Lower lobe of right lung (tissue), 2 donors: ENCODE data around the gene EYA2. TPM values are rescaled to one million over a fixed set of nuclear protein-coding genes. Genes with fewer than 3 reads are reported as not detected.

ENCODE experiments used
- ATAC-seq, 2 donors: fragments of 200-7000 bp; cut with Tn5 transposase; one replicate each; pipeline ENCODE4 v1.9.1; 2020 to 2022; ENCODE audit warnings: mild to moderate bottlenecking in 2 of 2, moderate library complexity in 2 of 2
- DNase-seq: peaks from one replicate; pipeline ENCODE4 v3.0.0-alpha.2; 2020
- H3K27ac ChIP-seq: fragments of 200-600 bp; one replicate; pipeline ENCODE4 v1.8.0; 2022
- H3K27me3 ChIP-seq: fragments of 200-600 bp; one replicate; pipeline ENCODE4 v1.8.0; 2022; ENCODE audit warnings: low read depth
- H3K36me3 ChIP-seq: fragments of 200-600 bp; one replicate; pipeline ENCODE4 v1.8.0; 2022; ENCODE audit warnings: mild to moderate bottlenecking
- H3K4me1 ChIP-seq: fragments of 200-600 bp; one replicate; pipeline ENCODE4 v1.8.0; 2022
- H3K4me3 ChIP-seq: fragments of 200-600 bp; one replicate; pipeline ENCODE4 v1.8.0; 2022; ENCODE audit warnings: mild to moderate bottlenecking
- H3K9me3 ChIP-seq: fragments of 200-600 bp; one replicate; pipeline ENCODE4 v1.8.0; 2022
- intact Hi-C: fragments of 100-400 bp; cut with DNase I; formaldehyde crosslinking; loops from one replicate; pipeline ENCODE4 v1.11.0; 2022
- total RNA-seq: library from RNA; stranded (reverse); fragmentation: NEBNext Ultra II Directional; extraction: Animal tissue kit (Norgen Biotek cat#: 25700); gene quantifications from one replicate; pipeline ENCODE4 v1.2.1, GENCODE V29; 2021
- TF ChIP-seq, protein P1 (sequence below): fragments of 200-600 bp; IDR thresholded peaks from one replicate; pipeline ENCODE4 v1.8.0; 2022; ENCODE audit warnings: antibody characterized with exemption, mild to moderate bottlenecking
- donor health status: DM: no; HTN: yes; CAD: no; lungs with severe emphysema.

EYA2 gene
- total RNA-seq, 1 donor from 2014 or later = 3.5 TPM

- intact Hi-C loops = no loop called here
- Histone ChIP-seq H3K27me3 (no peaks in the 10 kb centered on the region), H3K9me3 (no peaks in the 10 kb centered on the region), H3K36me3 (no peaks in the 10 kb centered on the region), H3K4me3 (no peak overlapping the region), H3K4me1 (no peaks in the 10 kb centered on the region), H3K27ac (no peak overlapping the region)
- ATAC-seq (peak in 1 of 2 donors; percentile 55), DNase-seq (no peak)
- TF ChIP-seq, protein P1, sequence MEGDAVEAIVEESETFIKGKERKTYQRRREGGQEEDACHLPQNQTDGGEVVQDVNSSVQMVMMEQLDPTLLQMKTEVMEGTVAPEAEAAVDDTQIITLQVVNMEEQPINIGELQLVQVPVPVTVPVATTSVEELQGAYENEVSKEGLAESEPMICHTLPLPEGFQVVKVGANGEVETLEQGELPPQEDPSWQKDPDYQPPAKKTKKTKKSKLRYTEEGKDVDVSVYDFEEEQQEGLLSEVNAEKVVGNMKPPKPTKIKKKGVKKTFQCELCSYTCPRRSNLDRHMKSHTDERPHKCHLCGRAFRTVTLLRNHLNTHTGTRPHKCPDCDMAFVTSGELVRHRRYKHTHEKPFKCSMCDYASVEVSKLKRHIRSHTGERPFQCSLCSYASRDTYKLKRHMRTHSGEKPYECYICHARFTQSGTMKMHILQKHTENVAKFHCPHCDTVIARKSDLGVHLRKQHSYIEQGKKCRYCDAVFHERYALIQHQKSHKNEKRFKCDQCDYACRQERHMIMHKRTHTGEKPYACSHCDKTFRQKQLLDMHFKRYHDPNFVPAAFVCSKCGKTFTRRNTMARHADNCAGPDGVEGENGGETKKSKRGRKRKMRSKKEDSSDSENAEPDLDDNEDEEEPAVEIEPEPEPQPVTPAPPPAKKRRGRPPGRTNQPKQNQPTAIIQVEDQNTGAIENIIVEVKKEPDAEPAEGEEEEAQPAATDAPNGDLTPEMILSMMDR = no peak
Measured at GRCh38 chr20:47133809-47134456, 239.3 kb downstream of the EYA2 start.

GRCh38 chr20:47136782-47137181 lies 242.1 kb downstream of the EYA2 start:
- no peaks in the 10 kb centered on the region for H3K27me3 ChIP-seq
- intact Hi-C loops = no loop called here
- TF ChIP-seq, protein P1 = no peak
- H3K4me1 ChIP-seq = no peaks in the 10 kb centered on the region
- no peak overlapping the region for H3K27ac ChIP-seq
- DNase-seq (no peak), ATAC-seq (no peak)
- no peaks in the 10 kb centered on the region for H3K36me3 ChIP-seq
- H3K9me3 ChIP-seq = peaks cover 4% of the 10 kb centered on the region
- H3K4me3 ChIP-seq = no peak overlapping the region

DNA sequence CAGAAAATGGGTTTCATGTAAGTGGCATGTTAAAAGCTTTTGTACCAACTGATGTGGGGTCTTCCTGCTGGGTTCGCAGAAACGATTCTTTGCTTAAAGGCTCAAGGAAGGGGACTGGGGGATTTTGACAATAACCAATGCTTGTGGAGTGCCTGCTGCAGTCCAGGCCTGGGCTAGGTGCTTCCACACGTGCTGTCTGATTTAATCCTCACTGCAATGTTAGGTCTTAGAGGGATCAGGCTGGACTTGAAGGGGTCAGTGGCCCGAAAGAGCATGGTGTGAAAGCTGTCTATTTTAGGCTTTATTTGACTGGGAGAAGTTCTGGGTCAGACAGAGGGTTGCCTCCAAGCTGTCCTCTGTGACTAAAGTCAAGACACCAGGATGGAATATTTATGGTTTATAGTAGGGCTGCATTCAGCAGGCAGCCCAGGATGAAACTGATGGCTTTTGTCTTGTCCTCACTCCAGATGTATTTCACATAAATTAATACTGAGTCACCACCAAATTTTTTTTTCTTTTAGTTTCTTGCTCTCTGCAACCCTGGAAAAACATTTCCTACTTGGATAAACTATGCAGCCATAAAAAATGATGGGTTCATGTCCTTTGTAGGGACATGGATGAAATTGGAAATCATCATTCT lies 242.7 kb downstream of the EYA2 start:
- Histone ChIP-seq H3K27ac (no peak overlapping the region), H3K9me3 (peaks cover 4% of the 10 kb centered on the region), H3K27me3 (no peaks in the 10 kb centered on the region), H3K4me1 (no peaks in the 10 kb centered on the region), H3K4me3 (no peak overlapping the region), H3K36me3 (no peaks in the 10 kb centered on the region)
- ATAC-seq (no peak), DNase-seq (no peak)
- TF ChIP-seq, protein P1 = no peak
- intact Hi-C loops = no loop called here

GRCh38 chr20:47139934-47140535 lies 245.4 kb downstream of the EYA2 start:
- H3K27ac ChIP-seq = no peak overlapping the region
- no peak for DNase-seq
- peak in 1 of 2 donors; percentile 19 for ATAC-seq

GRCh38 chr20:47141350-47141921 lies 246.8 kb downstream of the EYA2 start:
- Histone ChIP-seq H3K36me3 (no peaks in the 10 kb centered on the region), H3K4me1 (no peaks in the 10 kb centered on the region), H3K9me3 (peaks cover 4% of the 10 kb centered on the region), H3K27me3 (no peaks in the 10 kb centered on the region), H3K27ac (no peak overlapping the region), H3K4me3 (no peak overlapping the region)
- no peak for ATAC-seq
- TF ChIP-seq, protein P1 = no peak
- DNase-seq = no peak
- intact Hi-C loops = no loop called here

More at GRCh38 chr20:47139934-47140535, 245.4 kb downstream of the EYA2 start:
- peaks cover 4% of the 10 kb centered on the region for H3K9me3 ChIP-seq
- TF ChIP-seq, protein P1 = no peak
- H3K4me1 ChIP-seq = no peaks in the 10 kb centered on the region
- H3K27me3 ChIP-seq = no peaks in the 10 kb centered on the region
- no peak overlapping the region for H3K4me3 ChIP-seq
- H3K36me3 ChIP-seq = no peaks in the 10 kb centered on the region
- intact Hi-C loops = no loop called here
